A673 (cell line): Measurements from ENCODE around the gene FRY. TPM values are rescaled to one million over a fixed set of nuclear protein-coding genes. Genes with fewer than 3 reads are reported as not detected.

Source experiments
- BruUV-seq: library from RNA; stranded (reverse); fragments of 400-500 nt; replicated peaks from 2 replicates; lab custom pipeline; 2021; lab: Mats Ljungman, UMichigan
- CTCF ChIA-PET: fragments of 300-600 bp; sonication (Branson Sonifier 250); formaldehyde crosslinking; loops from one replicate; lab custom pipeline; 2022; ENCODE audit warnings: antibody characterized with exemption; lab: Charles Lee
- POLR2A ChIA-PET: fragments of 300-600 bp; sonication (Branson Sonifier 250); formaldehyde crosslinking; loops from one replicate; lab custom pipeline; 2022; ENCODE audit warnings: antibody characterized with exemption; ENCODE audit not compliant: low non-redundant PET; lab: Charles Lee
- DNase-seq: peaks from one replicate; pipeline ENCODE4 v3.0.0-alpha.2; 2015; ENCODE audit warnings: low spot score
- H3K27ac ChIP-seq: fragments of 200-600 bp; sonication (generic); 2 replicates; pipeline ENCODE4 v1.5.1; 2016; ENCODE audit warnings: mixed run types, low read depth, mild to moderate bottlenecking, mixed read lengths, antibody characterized with exemption, low read length; ENCODE audit not compliant: poor library complexity, severe bottlenecking
- H3K27me3 ChIP-seq: fragments of 200-600 bp; sonication (generic); replicated peaks from 2 replicates; pipeline ENCODE4 v1.6.1; 2017; ENCODE audit warnings: mixed run types, low read depth, mild to moderate bottlenecking, mixed read lengths, antibody characterized with exemption, low read length; ENCODE audit not compliant: insufficient read depth, poor library complexity
- H3K36me3 ChIP-seq: fragments of 200-600 bp; sonication (generic); 2 replicates; pipeline ENCODE4 v1.6.1; 2016; ENCODE audit warnings: mixed run types, mild to moderate bottlenecking, mixed read lengths, antibody characterized with exemption, low read length; ENCODE audit not compliant: insufficient read depth, poor library complexity, severe bottlenecking
- H3K4me1 ChIP-seq: fragments of 200-600 bp; sonication (generic); 2 replicates; pipeline ENCODE4 v1.6.1; 2017; ENCODE audit warnings: mixed run types, mild to moderate bottlenecking, mixed read lengths, antibody characterized with exemption, low read length; ENCODE audit not compliant: insufficient read depth, poor library complexity, severe bottlenecking
- H3K4me3 ChIP-seq: fragments of 200-600 bp; sonication (generic); 2 replicates; pipeline ENCODE4 v1.5.1; 2016; ENCODE audit warnings: low read depth, mixed run types, mild to moderate bottlenecking, mixed read lengths, low read length; ENCODE audit not compliant: poor library complexity, severe bottlenecking
- H3K9me3 ChIP-seq: fragments of 200-600 bp; sonication (generic); 2 replicates; pipeline ENCODE4 v1.6.1; 2016; ENCODE audit warnings: mixed run types, low read depth, mild to moderate bottlenecking, mixed read lengths, antibody characterized with exemption, low read length; ENCODE audit not compliant: poor library complexity, severe bottlenecking
- EZH2 ChIP-seq: fragments of 200-600 bp; sonication (generic); IDR thresholded peaks from 2 replicates; pipeline ENCODE4 v1.6.1; 2017; ENCODE audit warnings: borderline replicate concordance, low read depth, mild to moderate bottlenecking, mixed read lengths, antibody characterized with exemption, low read length; ENCODE audit not compliant: poor library complexity, severe bottlenecking
- intact Hi-C: fragments of 100-400 bp; cut with micrococcal nuclease; formaldehyde crosslinking; loops from one replicate; pipeline ENCODE4 v1.10.0; 2022; ENCODE audit not compliant: unreplicated experiment
- total RNA-seq: library from RNA; stranded (reverse); gene quantifications from 2 replicates; pipeline ENCODE4 v1.2.3, GENCODE V29; 2021
- TF ChIP-seq, protein P1 (sequence below): fragments of 300-800, 200-600 bp; sonication (generic); conservative IDR thresholded peaks from 2 replicates; pipeline ENCODE4 v1.5.1; 2017; ENCODE audit warnings: low read depth, mild to moderate bottlenecking, antibody characterized with exemption, low read length, moderate library complexity, mixed read lengths

Gene FRY
- total RNA-seq, 1 experiment from 2014 or later = 0.58 TPM

DNA sequence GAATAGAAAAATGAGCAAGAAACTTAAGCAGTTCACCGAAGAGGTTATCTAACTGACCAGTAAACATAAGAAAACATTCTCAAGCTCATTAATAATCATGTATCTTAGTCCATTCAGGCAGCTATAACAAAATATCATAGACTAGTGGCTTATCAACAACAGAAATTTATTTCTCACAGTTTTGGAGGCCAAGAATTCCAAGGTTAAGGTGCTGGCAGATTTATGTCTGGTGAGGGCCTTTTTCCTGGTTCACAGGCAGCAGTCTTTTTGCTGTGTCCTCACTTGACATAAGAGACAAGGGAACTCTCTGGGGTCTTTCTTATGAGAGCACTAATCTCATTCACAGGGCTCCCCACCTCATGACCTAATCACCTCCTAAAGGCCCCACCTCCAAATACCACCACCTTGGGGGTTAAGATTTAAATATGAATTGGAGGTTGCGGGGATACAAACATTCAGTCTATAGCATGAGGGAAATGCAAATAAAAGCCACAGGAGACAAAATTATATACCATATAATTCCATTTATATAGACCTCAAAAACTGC is 160.0 kb downstream of the FRY start:
- Histone ChIP-seq H3K4me1 (no peaks in the 10 kb centered on the region), H3K36me3 (no peaks in the 10 kb centered on the region), H3K9me3 (no peaks in the 10 kb centered on the region), H3K4me3 (no peak overlapping the region), H3K27me3 (no peaks in the 10 kb centered on the region), H3K27ac (no peak overlapping the region)
- CTCF ChIA-PET = no interaction called here
- intact Hi-C loops = no loop called here
- POLR2A ChIA-PET = no interaction called here
- no peak for DNase-seq
- TF ChIP-seq, protein P1, sequence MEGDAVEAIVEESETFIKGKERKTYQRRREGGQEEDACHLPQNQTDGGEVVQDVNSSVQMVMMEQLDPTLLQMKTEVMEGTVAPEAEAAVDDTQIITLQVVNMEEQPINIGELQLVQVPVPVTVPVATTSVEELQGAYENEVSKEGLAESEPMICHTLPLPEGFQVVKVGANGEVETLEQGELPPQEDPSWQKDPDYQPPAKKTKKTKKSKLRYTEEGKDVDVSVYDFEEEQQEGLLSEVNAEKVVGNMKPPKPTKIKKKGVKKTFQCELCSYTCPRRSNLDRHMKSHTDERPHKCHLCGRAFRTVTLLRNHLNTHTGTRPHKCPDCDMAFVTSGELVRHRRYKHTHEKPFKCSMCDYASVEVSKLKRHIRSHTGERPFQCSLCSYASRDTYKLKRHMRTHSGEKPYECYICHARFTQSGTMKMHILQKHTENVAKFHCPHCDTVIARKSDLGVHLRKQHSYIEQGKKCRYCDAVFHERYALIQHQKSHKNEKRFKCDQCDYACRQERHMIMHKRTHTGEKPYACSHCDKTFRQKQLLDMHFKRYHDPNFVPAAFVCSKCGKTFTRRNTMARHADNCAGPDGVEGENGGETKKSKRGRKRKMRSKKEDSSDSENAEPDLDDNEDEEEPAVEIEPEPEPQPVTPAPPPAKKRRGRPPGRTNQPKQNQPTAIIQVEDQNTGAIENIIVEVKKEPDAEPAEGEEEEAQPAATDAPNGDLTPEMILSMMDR = no peak
- TF ChIP-seq EZH2 = no peak
- no TSS peak for BruUV-seq

DNA sequence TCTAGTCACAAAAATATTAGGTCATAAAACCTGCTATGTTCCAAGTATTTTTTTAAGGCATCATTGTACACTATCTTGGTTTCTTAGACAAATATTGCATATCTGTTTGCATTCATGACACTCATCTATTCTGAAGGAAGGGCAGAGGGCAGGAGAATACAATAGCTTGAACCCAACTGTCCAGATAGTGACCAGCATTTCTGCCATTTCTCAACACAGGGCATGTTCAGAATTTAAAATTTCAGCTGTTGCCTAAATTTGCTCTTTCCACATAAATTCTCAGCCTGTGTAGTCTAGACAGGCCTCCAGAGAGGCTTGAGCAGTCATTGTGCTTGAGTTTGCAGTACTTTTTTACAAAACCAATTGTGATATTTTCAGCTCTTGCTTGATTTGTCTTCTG is 164.1 kb downstream of the FRY start:
- H3K9me3 ChIP-seq = no peaks in the 10 kb centered on the region
- no peak overlapping the region for H3K4me3 ChIP-seq
- ChIA-PET CTCF (no interaction called here), POLR2A (no interaction called here)
- no peaks in the 10 kb centered on the region for H3K27me3 ChIP-seq
- no peaks in the 10 kb centered on the region for H3K4me1 ChIP-seq
- TF ChIP-seq, protein P1 = no peak
- no peak for TF ChIP-seq EZH2
- H3K36me3 ChIP-seq = no peaks in the 10 kb centered on the region
- no peak for DNase-seq
- intact Hi-C loops = no loop called here
- no TSS peak for BruUV-seq
- no peak overlapping the region for H3K27ac ChIP-seq

DNA sequence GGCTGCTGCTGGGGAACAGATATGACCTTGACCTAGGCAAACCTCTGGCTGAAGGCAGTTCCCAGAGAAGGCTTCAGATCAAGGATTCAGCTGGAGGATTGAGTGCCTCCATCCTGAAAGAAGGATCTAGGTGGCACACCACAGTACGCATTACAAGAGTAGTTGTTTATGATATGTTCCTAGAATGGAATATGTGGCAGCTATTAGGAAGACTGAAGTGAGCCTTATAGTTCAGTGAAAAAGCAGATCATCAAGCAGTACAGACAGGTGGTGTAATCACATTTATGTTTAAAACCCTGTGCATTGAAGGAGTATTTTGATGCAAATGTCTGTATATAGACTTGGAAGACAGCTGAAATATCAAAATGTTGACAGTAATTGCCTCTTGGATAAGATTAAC is 167.6 kb downstream of the FRY start:
- Histone ChIP-seq H3K9me3 (no peaks in the 10 kb centered on the region), H3K27ac (no peak overlapping the region), H3K4me1 (no peaks in the 10 kb centered on the region), H3K4me3 (no peak overlapping the region), H3K36me3 (no peaks in the 10 kb centered on the region), H3K27me3 (no peaks in the 10 kb centered on the region)
- intact Hi-C loops = no loop called here
- no peak for TF ChIP-seq EZH2
- TF ChIP-seq, protein P1 = no peak
- POLR2A ChIA-PET = no interaction called here
- no TSS peak for BruUV-seq
- no peak for DNase-seq
- CTCF ChIA-PET = no interaction called here
